ENCODE results near the gene SLC35C1. TPM values are rescaled to one million over a fixed set of nuclear protein-coding genes. Genes with fewer than 3 reads are reported as not detected.
"Not testable (repeated sequence)": the region's sequence is repeated elsewhere in the genome, so short reads cannot be mapped to it uniquely, and the experiment has no call there.

The SLC35C1 gene
- total RNA-seq, 1 donor from 2014 or later = 3.7 TPM

DNA sequence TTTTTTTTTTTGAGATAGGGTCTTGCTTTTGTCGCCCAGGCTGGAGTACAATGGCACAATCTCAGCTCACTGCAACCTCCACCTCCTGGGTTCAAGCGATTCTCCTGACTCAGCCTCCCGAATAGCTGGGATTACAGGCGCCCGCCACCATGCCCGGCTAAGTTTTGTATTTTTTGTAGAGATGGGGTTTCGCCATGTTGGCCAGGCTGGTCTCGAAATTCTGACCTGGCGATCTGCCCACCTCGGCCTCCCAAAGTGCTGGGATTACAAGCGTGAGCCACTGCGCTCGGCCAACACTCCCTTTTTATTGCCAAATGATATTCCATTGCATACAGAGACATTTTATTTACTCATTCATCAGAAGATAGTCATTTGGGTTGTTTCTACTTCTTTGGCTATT lies 35.3 kb downstream of the SLC35C1 start:
- not testable (repeated sequence) for DNase-seq (ENCODE audit: low spot score in 2 of 2); FAIRE-seq

GRCh38 chr11:45843158-45843924 lies 38.4 kb downstream of the SLC35C1 start:
- no peak for FAIRE-seq
- DNase-seq (ENCODE audit: low spot score in 2 of 2) = peak; percentile 45 to 72

- FAIRE-seq = no peak
Measured at GRCh38 chr11:45844822-45845578, 40.1 kb downstream of the SLC35C1 start.

GRCh38 chr11:45846174-45846675 lies 41.3 kb downstream of the SLC35C1 start:
- FAIRE-seq (no peak), DNase-seq (ENCODE audit: low spot score in 2 of 2) (no peak)

More at GRCh38 chr11:45844822-45845578, 40.1 kb downstream of the SLC35C1 start:
- no peak for DNase-seq (ENCODE audit: low spot score in 2 of 2)

- peak; percentile 96 for DNase-seq (ENCODE audit: low spot score in 2 of 2)
- peak; percentile 37 for FAIRE-seq
Measured at GRCh38 chr11:45846974-45847910, 42.3 kb downstream of the SLC35C1 start, which contains the start of gene CRY2. Gene CRY2 (plus strand): TSS chr11:45847475. CDS start chr11:45847491, 16 bp downstream.

DNA sequence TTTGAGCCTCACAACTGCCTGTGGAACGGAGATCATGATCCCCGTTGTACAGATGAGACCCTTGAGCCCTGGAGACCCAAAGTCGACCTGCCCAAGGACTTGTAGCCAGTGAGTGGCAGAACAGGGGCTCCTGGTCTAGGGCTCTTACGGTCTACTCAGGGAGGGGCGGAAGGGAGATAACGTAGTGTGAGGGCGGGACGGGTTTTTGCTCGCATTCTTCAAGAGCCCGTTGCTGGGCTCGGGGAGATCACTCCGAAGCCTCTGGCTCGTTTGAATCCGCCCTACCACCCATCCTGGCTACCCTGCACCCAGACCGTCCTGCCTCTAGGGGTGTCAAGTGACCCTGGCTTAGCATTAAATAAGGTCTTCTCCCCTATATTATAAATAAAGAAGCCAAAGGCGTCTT lies 43.0 kb downstream of the SLC35C1 start:
- DNase-seq (ENCODE audit: low spot score in 2 of 2) (no peak), FAIRE-seq (no peak)

DNA sequence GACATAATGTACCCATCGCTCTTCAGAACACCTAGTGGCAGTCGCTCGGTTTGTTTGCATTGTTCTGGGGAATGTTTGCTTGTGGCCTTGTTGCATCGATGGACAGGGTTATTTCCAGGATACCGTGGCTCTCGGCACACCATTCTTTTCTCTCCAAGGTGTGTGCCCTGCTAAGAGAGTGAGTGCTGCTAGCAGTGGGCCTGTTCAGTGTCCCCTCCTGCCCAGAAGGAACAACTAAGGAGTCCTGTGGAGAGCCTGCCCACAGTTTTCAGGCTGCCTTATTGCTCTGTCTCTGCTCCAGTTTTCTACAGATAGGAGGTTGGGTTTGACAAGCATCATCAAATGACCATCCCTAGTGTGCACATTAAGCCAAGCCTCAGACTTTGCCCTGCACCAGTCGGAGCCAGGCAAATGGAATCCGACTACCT lies 43.7 kb downstream of the SLC35C1 start:
- no peak for FAIRE-seq
- DNase-seq (ENCODE audit: low spot score in 2 of 2) = no peak

- FAIRE-seq = no peak
- no peak for DNase-seq (ENCODE audit: low spot score in 2 of 2)
Measured at GRCh38 chr11:45850446-45850845, 45.5 kb downstream of the SLC35C1 start.

- no peak for FAIRE-seq
Measured at GRCh38 chr11:45851228-45851627, 46.3 kb downstream of the SLC35C1 start.

DNA sequence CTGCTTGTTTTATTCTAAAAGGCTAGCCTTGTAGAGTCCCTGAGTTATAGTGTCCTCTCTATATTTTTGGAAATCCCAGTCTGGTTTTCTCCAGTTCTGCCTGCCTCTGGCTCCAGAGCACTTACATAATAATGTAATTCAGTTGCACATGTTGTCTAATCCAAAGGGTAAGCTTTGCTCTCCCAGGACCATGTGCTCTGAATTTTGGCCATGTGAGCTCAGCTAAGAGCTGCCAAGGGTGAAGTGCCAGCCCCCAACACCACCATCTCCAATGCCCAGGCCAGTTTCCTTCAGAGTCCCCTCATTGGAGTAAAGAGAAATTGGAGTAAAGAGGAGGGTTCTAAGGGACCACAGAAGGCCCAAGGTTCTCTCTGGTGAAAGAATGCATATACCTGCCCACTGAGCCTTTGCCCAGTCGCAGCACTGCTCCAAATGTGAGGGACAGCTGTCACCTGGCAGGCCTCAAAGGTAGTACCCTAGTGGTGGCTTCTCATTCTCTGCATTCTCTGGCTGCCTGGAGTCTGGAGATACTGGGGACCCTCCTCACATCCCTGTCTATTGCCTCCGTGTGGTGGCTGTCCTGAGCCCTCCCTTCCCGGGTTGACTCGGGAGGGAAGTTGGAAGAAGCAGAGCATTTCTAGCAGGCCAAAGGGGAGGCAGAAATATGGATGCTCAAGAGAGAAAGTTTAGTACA lies 47.2 kb downstream of the SLC35C1 start:
- no peak for DNase-seq (ENCODE audit: low spot score in 2 of 2)
- no peak for FAIRE-seq

More at GRCh38 chr11:45851228-45851627, 46.3 kb downstream of the SLC35C1 start:
- DNase-seq (ENCODE audit: low spot score in 2 of 2) = no peak

DNA sequence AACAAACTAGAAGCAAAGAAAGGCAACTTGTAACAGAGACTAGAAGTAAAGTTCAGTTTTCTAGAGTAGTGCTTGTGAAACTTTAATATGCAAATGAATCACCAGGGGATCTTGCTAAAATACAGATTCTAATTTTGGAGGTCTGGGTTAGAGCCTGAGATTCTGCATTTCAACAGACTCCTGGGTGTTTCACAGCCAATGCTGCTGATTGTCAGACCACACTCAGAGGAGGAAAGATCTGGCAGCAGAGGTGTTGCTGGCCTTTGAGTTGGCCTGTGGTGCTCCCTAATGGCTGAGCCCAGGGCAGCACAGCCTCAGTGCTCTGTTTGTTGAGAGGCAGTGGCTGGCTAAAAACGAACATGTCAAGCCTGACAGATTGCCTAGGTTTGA lies 47.8 kb downstream of the SLC35C1 start:
- FAIRE-seq (no peak), DNase-seq (ENCODE audit: low spot score in 2 of 2) (no peak)

DNA sequence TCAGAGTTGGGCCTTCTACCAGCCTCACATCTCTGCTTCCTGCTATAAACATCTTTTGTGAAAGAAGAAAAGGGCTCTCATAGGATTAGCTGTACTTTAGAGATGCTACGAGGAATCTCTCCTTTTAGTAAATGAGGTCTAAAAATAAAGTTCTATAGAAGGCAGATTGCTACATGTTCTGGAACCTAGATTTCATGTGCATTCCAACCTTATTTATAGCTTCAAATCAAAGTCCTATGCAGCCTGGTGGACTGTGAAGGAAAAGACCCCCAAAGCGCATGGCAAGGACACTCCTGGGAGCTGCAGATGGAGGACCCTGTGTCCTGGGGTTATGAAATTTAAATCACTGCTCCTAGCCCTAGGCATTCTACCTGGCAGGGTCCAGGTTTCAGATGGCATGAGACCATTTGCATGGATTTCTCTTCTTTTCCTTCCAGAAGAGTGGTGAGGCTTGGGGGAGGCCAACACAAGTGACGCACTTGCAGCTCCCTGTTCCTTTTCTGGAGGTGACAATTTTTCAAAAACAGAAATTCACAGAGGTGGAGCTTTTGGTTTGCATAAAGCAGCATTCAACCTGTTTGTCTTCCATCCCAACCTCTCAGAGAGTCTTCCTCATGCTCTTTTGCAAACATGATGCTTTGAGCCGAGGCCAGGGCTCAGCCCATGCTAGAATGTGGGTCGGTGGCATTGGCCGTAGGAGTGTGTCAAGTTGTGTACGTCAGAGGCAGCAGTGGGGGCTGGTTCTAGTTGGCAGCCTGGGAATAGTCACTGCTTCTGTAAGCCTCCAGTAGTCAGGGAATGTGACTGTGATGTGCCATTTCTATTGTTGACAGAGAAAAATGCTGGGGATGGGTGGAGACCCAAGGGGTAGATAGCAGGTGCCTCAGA lies 48.6 kb downstream of the SLC35C1 start:
- DNase-seq (ENCODE audit: low spot score in 2 of 2) (no peak), FAIRE-seq (no peak)

- FAIRE-seq = no peak
Measured at GRCh38 chr11:45855308-45855707, 50.4 kb downstream of the SLC35C1 start.

DNA sequence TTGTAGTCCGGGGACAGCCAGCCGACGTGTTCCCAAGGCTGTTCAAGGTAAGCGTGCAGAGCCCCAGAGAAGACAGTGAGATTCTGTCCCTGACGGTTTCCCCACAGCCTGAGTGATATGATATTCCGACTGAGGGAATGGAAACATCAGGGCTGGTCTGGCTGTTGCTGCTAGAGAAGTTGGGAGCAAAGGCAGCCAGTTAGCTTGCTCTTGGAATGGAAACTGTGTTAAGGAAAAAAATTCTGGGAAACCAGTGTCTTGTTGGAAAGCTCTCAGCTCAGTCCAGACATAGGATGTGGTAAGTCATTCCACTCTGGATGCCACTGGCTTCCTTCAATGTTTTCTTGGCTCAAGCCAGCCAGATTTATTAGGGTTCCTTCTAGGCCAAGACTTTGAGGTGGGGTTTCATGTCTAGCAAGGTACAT lies 51.1 kb downstream of the SLC35C1 start:
- FAIRE-seq = no peak

More at GRCh38 chr11:45855308-45855707, 50.4 kb downstream of the SLC35C1 start:
- DNase-seq (ENCODE audit: low spot score in 2 of 2) = no peak

GRCh38 chr11:45857961-45858474 lies 53.1 kb downstream of the SLC35C1 start:
- FAIRE-seq (no peak), DNase-seq (ENCODE audit: low spot score in 2 of 2) (peak in 1 of 2 donors; percentile 57)

More for the DNA sequence above, 51.1 kb downstream of the SLC35C1 start:
- DNase-seq (ENCODE audit: low spot score in 2 of 2) = no peak

DNA sequence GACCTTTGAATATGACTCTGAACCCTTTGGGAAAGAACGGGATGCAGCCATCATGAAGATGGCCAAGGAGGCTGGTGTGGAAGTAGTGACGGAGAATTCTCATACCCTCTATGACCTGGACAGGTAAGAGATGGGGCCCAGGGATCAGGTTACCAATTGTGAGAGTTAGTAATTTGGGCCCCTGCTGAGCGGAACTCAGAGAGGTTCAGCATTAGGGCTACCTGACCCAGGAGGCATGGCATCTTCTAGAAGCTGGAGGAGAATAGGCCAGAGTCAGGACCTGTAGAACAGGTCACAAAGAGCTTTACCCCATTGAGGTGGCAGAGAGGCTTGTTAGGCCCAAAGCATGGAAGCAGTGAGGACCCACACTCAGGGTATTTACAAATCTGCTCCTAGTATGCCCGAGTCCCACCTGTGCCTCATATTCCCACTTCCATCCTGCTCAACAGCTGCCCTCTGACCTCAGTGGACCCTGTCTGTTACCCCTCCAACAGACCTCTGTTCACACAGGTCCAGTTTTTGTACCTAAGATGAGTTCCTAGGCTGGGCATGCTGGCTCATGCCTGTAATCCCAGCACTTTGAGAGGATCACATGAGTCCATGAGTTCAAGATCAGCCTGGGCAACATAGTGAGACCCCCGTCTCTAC lies 53.9 kb downstream of the SLC35C1 start:
- DNase-seq (ENCODE audit: low spot score in 2 of 2) = no peak
- no peak for FAIRE-seq

- FAIRE-seq (no peak), DNase-seq (ENCODE audit: low spot score in 2 of 2) (peak; percentile 54 to 79)
Measured at GRCh38 chr11:45859661-45860140, 54.8 kb downstream of the SLC35C1 start.

DNA sequence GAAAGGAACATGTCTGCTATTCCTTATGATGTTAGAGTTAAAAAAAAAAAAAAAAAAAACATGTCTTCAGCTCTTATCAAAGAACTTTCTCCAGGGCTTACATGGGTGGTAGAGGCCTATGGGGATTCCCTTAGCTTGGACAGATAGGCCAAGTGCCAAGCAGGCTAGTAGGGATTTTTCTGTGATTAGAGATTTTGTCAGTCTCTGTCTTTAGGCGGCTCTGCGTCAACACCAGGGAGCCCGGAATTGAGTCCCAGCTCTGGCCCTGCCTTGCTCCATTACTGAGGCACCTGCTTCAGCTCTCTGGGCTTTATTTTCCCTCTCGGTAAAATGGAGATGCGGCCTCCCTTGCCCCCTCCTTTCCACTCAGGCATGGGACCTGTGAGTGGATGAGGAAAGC lies 55.4 kb downstream of the SLC35C1 start:
- DNase-seq (ENCODE audit: low spot score in 2 of 2) (no peak), FAIRE-seq (no peak)
